ENCODE measurements around the gene NUTM2G.
"Not testable (repeated sequence)": the region's sequence is repeated elsewhere in the genome, so short reads cannot be mapped to it uniquely, and the experiment has no call there.

- TF ChIP-seq EZH2 (IDR thresholded peaks at IDR 0.05; ENCODE audit: low read length, missing control alignments); CTCF (conservative IDR thresholded peaks at IDR 0.05 in 1 of 2, IDR thresholded peaks at IDR 0.05 in 1 of 2; ENCODE audit: low read depth in 1 of 2, low read length in 2 of 2): not testable (repeated sequence)
Measured at GRCh38 chr9:96942181-96942580, 13.5 kb downstream of the NUTM2G start.
